ENCODE measurements around the gene VSTM1.

DNA sequence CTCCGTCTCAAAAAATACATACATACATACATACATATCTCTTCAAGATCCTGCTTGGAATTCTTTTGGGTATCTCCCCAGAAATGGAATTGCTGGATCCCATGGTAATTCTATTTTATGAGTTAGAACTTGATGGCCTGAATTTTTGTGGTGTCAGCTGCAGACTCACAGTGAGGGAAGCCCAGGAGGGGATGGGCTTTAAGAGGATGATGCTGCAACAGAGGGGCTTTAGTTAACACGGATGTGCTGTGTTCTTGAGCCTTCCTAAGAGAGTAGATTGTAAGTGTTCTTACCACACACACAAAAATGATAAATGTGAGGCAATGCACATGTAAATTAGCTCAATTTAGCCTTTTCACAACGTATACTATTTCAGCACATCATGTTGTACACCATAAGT is 40.5 kb downstream of the VSTM1 start:
- TF ChIP-seq, protein P1, sequence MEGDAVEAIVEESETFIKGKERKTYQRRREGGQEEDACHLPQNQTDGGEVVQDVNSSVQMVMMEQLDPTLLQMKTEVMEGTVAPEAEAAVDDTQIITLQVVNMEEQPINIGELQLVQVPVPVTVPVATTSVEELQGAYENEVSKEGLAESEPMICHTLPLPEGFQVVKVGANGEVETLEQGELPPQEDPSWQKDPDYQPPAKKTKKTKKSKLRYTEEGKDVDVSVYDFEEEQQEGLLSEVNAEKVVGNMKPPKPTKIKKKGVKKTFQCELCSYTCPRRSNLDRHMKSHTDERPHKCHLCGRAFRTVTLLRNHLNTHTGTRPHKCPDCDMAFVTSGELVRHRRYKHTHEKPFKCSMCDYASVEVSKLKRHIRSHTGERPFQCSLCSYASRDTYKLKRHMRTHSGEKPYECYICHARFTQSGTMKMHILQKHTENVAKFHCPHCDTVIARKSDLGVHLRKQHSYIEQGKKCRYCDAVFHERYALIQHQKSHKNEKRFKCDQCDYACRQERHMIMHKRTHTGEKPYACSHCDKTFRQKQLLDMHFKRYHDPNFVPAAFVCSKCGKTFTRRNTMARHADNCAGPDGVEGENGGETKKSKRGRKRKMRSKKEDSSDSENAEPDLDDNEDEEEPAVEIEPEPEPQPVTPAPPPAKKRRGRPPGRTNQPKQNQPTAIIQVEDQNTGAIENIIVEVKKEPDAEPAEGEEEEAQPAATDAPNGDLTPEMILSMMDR (conservative IDR thresholded peaks at IDR 0.05; ENCODE audit: low read length), result no peak
- TF ChIP-seq EZH2phosphoT487 (IDR thresholded peaks at IDR 0.05; ENCODE audit: borderline replicate concordance, low read depth, low read length), result no peak
